Astrocyte of the cerebellum (primary cell): Measurements from ENCODE around the gene NRTN.

Experiments
- DNase-seq: peaks from one replicate; pipeline ENCODE4 v3.0.0-alpha.2; 2011; ENCODE audit warnings: low read depth
- H3K4me3 ChIP-seq: 2 replicates; pipeline ENCODE4 v1.5.1; 2011; ENCODE audit warnings: mild to moderate bottlenecking, low read depth, low read length, moderate library complexity
- CTCF ChIP-seq: IDR thresholded peaks from 2 replicates; pipeline ENCODE4 v1.5.1; 2012; ENCODE audit warnings: low read length, low read depth, moderate library complexity, mild to moderate bottlenecking; ENCODE audit errors: missing control alignments
- in situ Hi-C: cut with HindIII; loops from 2 replicates; pipeline ENCODE4 v1.10.0; 2017; ENCODE audit warnings: low sequenced_read_pairs

The NRTN gene

GRCh38 chr19:5804516-5805461 lies at the start of gene NRTN:
Gene NRTN (plus strand): TSS chr19:5805067. CDS start chr19:5824166, 19,099 bp downstream.
- no peak for TF ChIP-seq CTCF
- in situ Hi-C loops: no loop called here
- peak within 1 kb of the TSS; percentile 12 for H3K4me3 ChIP-seq
- DNase-seq: no peak

- no peak for DNase-seq
- no peak overlapping the region for H3K4me3 ChIP-seq
- no peak for TF ChIP-seq CTCF
- in situ Hi-C loops: no loop called here
Measured at GRCh38 chr19:5762608-5763217, 42.2 kb upstream of the NRTN start.

- no peak for TF ChIP-seq CTCF
- in situ Hi-C loops: no loop called here
- no peak overlapping the region for H3K4me3 ChIP-seq
- DNase-seq: no peak
Measured at GRCh38 chr19:5765220-5765619, 39.6 kb upstream of the NRTN start.

- no peak for TF ChIP-seq CTCF
- in situ Hi-C loops: no loop called here
- no peak for DNase-seq
Measured at GRCh38 chr19:5767949-5768348, 36.9 kb upstream of the NRTN start.

GRCh38 chr19:5772416-5772815 lies 32.5 kb upstream of the NRTN start:
- in situ Hi-C loops: no loop called here
- no peak for TF ChIP-seq CTCF

More at GRCh38 chr19:5767949-5768348, 36.9 kb upstream of the NRTN start:
- no peak overlapping the region for H3K4me3 ChIP-seq

GRCh38 chr19:5773276-5773675 lies 31.6 kb upstream of the NRTN start:
- in situ Hi-C loops: no loop called here
- TF ChIP-seq CTCF: no peak
- no peak for DNase-seq
- H3K4me3 ChIP-seq: no peak overlapping the region

More at GRCh38 chr19:5772416-5772815, 32.5 kb upstream of the NRTN start:
- no peak for DNase-seq
- H3K4me3 ChIP-seq: no peak overlapping the region
